HG03139 (cell line): ENCODE measurements around the gene HRC.
"Not testable (repeated sequence)": the region's sequence is repeated elsewhere in the genome, so short reads cannot be mapped to it uniquely, and the experiment has no call there.

Source experiments
- ATAC-seq: cut with Tn5 transposase; IDR thresholded peaks from one replicate; pipeline ENCODE4 v1.9.1; 2021; ENCODE audit not compliant: unreplicated experiment

The HRC gene

GRCh38 chr19:49136771-49137171 is 18.4 kb downstream of the HRC start:
- no peak for ATAC-seq

DNA sequence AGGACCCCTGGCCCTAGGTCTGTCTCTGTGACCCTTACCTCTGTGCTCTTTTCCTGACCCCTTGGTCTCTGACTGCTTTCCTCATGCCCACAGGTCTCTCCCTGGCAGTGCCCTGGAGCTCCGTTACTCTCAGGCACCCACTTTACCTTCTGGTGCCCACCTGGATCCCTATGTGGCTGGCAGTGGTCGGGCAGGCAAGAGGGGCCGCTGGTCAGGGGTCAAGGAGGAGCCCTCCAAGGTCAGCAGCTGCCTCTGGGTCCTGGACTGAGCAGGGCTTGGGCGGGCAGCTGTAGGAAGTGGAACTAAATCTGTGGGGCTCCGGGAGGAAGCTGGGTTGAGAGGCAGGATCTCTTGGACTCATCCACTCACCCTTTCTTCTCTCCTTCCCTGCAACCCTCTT is 19.5 kb downstream of the HRC start:
- no peak for ATAC-seq

DNA sequence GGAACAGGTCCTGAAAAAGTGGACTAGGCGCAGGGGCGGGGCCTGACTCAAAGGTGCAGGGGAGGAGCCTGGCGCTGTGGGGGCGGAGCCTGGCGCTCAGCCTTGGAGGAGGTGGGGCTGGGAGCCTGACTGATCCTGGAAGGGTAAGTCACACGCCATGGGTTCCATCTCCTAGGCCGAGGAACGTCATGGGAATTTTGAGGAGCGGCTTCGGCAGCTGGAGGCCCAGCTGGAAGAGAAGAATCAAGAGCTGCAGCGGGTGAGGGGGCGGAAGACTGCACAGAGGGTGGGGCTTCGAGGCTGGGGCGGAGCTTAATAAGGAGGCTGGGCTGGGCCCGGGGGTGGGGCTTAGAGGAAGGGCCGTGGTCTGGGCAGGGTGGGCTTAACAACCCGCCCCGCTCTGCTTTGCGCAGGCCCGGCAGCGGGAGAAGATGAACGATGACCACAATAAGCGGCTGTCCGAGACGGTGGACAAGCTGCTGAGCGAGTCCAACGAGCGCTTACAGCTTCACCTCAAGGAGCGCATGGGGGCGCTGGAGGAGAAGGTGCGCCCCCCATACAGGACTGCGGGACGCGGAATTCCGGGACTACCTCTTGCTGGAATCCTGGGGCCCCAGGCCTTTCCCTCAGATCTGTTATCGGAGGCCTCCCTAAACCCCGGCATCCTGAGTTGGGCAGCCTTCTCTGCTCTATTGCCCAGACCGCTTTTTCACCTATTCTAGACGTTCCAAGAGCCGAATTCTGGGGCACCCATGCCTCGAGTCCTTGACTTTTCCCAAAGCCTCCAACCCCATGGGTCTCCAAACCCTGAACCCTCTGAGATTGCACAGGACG is 21.4 kb downstream of the HRC start:
- ATAC-seq = no peak

DNA sequence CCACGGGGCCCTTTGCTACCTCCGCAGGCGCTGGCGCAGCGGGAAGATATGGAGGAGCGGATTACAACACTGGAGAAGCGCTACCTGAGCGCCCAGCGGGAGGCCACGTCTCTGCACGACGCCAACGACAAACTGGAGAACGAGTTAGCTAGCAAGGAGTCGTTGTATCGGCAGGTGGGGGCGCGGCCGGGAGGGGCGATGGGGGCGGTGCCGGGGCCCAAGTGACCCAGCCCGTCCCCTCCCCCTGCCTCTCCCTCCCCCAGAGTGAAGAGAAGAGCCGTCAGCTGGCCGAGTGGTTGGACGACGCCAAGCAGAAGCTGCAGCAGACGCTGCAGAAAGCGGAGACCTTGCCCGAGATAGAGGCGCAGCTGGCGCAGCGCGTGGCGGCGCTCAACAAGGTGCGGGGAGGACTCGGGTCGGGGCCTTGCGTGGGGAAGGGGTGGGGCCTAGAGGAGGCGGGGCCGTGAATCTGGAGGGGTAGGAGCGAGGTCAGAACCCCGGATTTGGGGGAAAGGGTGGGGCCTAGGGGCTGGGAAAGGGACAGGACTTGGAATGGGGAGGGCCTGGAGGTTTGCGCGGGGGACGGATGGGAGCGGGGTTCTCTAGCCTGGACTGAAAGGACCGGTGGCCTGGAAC is 22.1 kb downstream of the HRC start:
- no peak for ATAC-seq

DNA sequence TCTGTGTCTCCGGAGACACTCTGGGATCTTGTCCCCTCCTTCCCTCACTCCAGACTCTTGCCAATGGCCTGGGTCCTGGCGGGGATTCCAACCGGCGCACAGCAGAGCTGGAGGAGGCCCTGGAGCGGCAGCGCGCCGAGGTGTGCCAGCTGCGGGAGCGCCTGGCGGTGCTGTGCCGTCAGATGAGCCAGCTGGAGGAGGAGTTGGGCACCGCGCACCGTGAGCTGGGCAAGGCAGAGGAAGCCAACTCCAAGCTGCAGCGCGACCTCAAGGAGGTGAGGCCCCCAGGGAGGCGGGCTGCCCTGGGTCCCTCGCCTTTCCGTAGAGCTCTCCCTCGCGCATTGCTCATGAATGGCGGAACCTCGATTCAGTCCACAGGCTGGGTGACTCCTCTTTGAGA is 24.9 kb downstream of the HRC start:
- ATAC-seq = no peak

DNA sequence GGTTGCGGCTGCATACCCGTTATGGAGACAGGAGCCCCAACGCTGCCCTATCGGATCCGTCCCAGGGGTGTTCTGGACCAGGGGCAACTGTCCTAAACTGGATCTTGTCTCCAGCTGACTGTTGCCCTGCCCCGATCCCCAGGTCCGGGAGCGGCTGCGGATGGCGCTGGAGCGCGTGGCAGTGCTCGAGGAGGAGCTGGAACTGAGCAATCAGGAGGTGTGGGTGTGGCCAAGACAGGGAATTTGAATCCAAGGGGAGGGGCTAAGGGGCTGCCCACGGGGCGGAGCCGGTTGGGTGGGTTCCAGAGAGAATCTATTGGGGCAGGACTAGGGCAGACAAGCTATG is 26.0 kb downstream of the HRC start:
- ATAC-seq = no peak

GRCh38 chr19:49128545-49129237 is 26.5 kb downstream of the HRC start:
- no peak for ATAC-seq

DNA sequence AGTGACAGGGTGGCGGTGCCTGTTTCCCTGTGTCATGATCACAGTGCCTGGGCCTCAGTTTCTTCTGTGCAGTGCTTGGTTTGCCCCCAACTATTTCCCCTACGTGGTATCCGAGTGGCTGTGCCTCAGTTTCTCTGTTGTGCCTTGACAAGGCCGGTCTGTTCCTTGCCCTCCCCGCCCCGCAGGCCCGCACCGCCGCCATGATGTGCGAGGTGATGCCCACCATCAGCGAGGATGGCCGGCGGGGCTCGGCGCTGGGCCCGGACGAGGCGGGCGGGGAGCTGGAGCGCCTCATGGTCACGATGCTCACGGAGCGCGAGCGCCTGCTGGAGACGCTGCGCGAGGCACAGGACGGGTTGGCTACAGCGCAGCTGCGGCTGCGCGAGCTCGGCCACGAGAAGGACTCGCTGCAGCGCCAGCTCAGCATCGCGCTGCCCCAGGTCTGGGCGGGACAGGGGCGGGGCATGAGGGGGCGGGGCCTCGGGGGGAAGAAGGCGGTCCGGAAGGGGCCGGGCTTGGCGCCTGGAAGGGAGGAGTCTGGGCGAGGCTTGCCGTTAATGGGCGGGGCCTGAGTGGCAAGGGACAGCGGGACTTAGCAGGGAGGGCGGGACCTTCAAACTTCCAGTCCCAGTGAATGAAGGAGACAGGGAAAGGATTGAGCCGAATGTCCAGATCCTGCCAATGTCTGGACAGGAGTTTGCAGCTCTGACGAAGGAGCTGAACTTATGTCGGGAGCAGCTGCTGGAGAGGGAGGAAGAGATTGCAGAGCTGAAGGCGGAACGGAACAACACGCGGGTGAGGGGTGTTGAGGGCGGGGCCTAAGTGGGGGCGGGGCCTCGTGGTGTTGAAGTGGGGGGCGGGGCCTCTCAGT is 27.3 kb downstream of the HRC start:
- peak; percentile 82 for ATAC-seq

GRCh38 chr19:49127225-49127624 is 28.0 kb downstream of the HRC start:
- ATAC-seq = not testable (repeated sequence)

DNA sequence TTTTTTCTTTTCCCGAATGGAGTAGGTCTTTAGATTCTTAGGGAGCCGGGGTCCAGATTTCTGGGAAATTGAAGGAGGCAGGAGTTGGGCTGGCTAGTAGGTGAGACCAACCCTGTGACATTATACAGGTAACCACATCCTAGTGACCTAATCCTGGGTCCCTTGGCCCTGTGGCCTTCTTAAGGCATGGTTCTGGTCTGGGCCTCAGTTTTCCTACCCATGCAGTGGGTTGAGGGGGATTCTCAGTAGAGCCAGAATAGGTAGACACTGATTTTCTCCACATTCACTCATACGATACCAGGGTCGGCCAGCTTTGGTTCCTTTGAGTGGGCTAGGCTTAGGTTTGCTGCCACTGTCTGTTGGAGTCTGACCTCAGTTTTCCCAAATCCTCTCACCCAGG is 28.6 kb downstream of the HRC start:
- ATAC-seq = no peak

DNA sequence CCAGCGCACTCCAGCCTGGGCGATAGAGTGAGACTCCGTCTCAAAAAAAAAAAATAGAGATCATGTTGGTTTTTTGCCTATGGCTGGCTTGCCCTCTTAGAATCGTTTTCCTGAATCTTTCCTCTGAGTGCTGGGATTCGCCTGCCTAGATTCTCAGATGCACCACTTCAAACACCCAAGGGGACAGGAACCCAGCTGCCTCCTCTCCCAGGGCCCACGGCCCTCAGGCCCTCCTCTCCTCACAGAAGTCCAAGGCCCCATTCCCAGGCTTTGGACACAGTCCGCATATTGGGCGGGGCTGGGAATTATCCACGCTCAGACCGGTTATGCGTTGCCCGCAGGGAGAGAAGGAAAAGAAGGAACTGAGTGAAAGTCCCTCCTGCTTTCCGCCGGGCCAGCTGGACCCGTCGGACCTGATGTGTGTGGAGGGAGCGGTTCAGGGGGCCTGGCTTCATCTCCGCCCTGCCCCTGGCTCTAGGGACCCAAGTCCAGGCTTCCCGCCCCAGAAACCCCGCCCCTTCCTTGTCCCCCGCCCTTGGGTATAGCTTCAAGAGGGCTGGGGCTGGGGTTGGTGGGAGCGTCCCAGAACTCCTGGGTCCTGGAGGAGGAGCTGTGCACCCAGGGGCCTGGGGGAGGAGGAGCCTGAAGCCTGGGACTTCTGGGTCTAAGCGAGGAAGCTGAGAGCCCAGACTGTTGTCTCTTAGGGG is 30.0 kb downstream of the HRC start:
- no peak for ATAC-seq

GRCh38 chr19:49123285-49123684 is 31.9 kb downstream of the HRC start:
- not testable (repeated sequence) for ATAC-seq

DNA sequence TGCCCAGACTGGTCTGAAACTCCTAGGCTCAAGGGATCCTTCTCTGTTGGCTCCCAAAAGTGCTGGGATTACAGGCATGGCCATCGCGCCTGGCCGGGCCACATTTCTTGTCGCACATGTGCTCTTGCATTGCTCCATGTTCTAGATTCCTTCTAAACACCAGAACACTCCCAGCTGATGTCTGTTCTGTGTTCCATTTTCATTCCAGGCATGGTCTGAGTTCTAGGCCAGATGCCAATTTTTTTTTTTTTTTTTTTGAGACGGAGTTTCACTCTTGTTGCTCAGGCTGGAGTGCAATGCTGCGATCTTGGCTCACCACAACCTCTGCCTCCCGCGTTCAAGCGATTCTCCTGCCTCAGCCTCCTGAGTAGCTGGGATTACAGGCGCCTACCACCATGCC is 33.4 kb downstream of the HRC start:
- ATAC-seq = not testable (repeated sequence)

GRCh38 chr19:49120868-49121267 is 34.3 kb downstream of the HRC start:
- ATAC-seq = no peak

DNA sequence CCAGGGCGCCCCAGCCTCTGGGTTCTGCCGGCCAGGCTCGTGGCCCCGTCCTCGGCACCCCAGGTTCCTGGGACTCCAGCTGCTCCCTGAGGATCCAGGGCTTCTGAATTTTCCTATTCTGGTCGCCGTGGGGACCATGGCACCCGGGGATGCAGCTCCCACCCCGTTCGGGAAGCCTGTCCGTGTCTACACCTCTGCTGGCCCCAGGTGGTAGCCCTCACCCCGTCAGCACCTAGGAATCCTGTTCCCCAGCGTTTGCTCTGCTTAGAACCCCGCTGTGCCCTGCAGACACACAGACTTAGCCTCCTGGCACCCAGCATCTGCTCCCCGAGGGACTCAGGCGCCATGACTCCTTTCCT is 34.9 kb downstream of the HRC start:
- ATAC-seq = no peak

DNA sequence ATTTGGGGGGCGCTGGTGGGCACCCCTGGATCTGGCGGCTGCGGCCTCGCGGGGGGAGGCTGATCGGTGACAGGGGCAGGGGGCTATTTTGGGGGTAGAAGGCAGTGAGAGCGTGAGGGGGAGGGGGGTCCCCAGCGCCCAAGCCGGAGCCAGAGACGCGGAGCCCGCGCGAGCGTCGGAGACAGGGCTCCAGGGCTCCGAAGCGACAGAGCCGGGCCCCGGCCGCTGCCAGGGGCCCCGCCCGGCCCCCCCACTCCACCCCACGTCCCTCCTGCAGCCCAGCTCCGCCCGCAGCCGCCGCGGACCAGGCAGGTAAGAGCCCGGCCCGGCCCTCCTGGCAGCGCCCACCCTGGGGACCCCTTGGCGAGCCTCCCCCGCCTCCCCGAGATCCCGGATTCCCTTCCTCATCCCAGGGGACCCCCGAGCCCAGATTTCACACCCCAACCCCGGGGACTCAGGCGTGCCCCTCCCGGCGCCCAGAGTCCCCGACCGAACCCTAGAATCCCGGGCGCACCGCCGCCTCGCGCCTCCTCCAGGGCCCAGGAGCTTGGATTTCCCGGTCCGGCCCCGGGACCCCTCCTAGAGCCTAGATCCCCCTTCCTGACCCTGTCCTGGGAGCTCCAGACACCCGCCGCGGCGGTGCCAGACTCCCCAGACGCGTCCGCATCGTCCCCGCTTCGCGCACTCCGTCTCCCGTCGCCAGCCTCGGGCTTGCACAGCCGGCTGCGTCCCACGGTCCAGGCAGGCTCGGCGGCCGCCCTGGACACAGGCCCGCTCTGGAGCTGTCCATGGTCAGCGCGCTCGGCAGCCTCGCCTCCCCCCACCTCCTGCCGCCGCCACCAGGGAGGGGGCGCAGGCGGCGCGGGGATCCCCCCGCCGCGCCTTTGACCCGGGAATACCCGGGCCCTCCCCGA is 35.5 kb downstream of the HRC start, which contains the start of gene PPFIA3:
Gene PPFIA3 (plus strand): TSS at position 134 of the 914 bp plus-strand sequence. CDS start 8,330 bp downstream, outside the sequence.
- no peak for ATAC-seq

GRCh38 chr19:49118565-49119410 is 36.4 kb downstream of the HRC start, which contains the start of gene C19orf73:
Gene C19orf73, minus strand, starts transcription at chr19:49119143. Its CDS starts 121 bp downstream, at chr19:49119022.
- ATAC-seq = peak; percentile 65
